Stimulated activated CD8-positive, alpha-beta memory T cell treated with anti-CD3 and anti-CD28 coated beads, Interleukin-12 subunit alpha, Interleukin-12 subunit beta, amount 100 ng/mL, for 1 hour (primary cell): ENCODE results near the gene CTU2.
"Not testable (repeated sequence)": the region's sequence is repeated elsewhere in the genome, so short reads cannot be mapped to it uniquely, and the experiment has no call there.

Experiments used
- DNase-seq: peaks from one replicate; pipeline ENCODE4 v3.0.0-alpha.2; 2020; ENCODE audit warnings: low read depth

CTU2 gene

DNA sequence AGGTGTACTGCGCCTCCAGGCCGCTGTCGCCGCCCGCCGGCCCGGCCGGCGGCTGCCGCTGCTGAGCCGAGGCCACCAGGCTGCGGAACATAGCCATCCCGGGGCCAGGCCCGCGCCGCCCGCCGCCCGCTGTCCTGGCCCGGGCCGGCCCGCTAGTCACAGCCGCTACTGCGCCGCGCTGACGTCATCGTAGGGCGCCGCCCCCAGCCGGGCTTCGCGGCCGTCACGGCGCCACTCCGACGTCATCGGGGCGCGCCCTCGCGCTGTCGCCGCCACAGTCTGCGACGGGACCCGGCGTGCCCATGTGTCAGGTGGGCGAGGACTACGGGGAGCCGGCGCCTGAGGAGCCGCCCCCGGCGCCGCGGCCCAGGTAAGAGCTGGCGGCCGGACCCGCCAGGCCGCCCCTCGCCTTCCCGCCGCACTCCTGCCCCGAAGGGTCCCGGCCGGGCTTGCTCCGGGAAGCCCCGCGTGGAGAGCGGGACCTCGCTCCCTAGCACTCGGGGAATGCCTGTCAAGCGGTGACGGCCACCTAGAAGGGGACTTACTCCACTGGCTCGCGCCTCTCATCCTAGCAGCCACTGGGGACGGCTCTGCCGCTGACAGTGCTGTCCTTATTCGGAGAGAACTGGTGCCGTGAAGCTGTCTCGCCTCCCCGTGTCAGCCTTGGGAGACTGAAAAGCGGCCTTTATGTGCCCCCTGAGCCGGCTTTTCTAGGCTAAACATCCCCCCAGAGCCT, at the start of gene CTU2, which contains the start of gene RNF166:
Gene CTU2 (plus strand): TSS at position 275 of the 736 bp plus-strand sequence. CDS start 28 bp downstream, at position 303.
Gene RNF166 (minus strand): TSS at position 180 of the 736 bp plus-strand sequence. CDS start 83 bp downstream, at position 97.
- DNase-seq: peak; percentile 83

DNA sequence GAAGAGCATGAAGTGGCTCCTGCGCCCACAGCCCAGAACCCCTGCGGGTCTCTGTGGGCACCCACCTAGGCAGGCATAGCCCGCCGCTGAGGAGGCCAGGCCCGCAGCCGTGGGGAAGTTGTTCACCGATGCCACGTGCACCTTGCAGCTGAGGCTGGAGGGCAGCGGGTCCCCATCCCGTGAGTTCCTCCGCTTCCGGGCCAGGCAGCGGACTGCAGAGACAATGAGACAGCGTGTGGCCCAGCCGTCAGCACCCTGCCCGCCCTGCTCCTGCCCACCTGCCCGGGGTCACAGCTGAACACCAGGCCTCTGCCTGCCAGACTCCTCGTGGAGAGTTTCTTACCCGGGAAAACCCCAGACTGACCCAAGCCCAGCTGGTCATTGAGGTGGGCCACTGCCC, 48.9 kb upstream of the CTU2 start:
- no peak for DNase-seq

DNA sequence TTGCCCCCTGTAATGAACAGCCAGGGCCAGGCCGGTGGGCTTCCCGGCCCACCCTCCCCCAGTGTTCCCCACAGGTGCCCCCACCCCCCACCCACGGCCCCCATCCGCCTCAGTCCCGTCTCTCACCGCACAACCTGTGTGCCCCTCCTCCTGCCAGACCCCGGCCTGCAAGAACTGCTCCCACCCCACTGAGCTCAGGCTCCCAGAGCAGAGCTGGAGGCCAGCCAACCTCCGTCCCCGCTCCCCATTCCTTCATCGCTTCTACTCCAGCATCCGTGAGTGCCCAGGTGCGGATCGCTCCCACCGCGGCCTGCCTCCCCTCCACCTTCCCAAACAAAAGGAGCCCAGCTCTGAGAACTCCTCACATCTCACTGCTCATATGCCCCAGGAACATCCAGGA, 47.6 kb upstream of the CTU2 start:
- DNase-seq: no peak

GRCh38 chr16:88659160-88659559, 47.1 kb upstream of the CTU2 start:
- no peak for DNase-seq

DNA sequence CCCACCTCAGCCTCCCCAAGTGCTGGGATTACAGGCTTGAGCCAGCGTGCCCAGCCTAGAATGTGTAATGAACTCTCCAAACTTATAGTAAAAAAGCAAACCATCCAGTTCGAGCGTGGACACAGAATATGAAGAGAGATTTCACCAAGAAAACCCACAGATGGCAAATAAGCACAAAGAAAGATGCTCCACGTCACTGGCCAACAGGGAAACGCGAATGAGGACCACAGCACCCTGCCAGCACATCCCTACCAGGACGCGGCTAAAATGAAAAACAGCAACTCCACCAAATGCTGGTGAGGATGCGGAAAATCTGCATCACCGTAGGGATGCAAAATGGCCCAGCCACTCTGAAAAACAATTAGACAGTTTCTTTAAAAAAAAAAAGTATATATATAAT, 44.8 kb upstream of the CTU2 start:
- no peak for DNase-seq

DNA sequence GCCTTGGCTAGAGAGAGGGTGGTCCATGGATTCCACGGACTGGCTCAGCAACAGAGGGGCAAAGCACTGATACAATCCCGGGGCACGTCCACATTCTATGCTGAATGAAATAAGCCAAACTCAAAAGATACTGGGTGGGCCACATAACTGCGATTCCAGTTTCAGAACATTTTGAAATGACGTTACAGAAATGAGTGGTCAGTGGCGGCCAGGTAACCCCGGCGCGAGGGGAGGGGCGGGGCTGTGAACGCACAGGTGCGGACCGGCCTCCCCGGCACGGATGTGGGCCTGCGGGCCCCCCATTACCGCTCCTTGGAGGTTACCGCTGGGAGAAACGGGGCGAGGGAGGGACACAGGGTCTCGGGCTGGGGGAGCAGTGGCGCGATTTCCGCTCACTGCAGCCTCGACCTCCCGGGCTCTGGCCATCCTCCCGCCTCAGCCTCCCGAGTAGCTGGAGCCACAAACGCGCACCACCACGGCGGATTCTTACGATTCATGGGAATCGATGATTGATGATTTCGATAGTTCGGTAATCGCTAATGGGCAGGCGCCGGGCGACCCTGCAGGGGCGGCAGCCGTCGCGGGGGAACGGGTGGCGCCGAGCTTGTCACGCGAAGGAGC, 44.0 kb upstream of the CTU2 start:
- no peak for DNase-seq

- peak; percentile 90 for DNase-seq
These were observed 43.3 kb upstream of the CTU2 start, which contains the start of gene MVD for GRCh38 chr16:88662843-88663606. Gene MVD, minus strand, starts transcription at chr16:88663091. Its CDS starts 11 bp downstream, at chr16:88663080.

DNA sequence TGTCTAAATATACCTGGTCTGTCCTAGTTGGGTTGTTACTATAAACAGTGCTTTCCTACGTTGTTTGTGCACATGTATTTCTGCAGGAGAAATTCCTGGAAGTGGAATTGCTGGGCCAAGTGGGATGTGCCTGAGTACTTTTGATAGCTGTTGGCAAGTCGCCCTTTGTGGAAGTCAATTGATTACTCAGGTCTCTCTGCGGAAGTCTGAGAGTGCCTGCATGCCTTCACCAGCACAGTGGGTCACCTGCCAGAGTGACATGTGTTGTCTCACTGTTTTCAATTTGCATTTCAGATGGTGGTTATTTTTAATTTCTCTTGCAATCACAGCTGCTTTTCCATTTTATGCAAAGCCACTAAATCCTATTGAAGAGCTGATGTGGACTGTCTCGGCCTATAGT, 41.2 kb upstream of the CTU2 start:
- DNase-seq: no peak

DNA sequence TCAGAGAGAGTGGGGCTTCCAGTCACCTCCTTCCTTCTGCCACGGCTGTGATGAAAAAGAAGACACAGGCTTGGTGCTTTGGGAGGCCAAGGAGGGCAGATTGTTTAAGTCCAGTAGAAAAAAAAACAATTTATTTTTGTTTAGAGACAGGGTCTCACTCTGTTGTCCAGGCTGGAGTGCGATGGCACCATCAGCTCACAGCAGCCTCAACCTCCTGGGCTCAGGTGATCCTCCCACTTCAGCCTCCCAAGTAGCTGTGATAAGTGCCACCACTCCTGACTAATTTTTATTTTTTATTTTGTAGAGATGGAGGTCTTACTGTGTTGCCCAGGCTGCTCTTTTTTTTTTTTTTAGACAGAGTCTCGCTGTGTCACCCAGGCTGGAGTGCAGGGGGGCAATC, 40.7 kb upstream of the CTU2 start:
- no peak for DNase-seq

DNA sequence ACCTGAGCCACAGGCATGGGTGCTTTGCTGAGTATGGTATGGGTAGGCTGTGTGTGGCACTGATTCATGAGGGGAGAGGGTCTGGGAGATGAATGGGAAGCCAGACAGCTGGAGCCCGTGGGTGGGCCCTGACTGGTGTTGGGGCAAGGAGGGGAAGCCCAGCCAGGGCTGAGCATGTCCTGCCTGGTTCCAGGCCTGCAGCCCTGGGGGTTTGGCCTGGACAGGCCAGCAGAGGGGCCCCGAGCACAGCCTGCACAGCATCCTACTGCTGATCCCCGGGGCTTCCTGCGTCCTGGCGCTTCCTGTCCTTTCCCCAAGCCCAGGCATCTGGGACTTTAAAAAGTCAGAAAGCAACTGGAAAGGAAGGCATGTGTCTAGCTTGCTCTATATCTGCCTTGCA, 38.8 kb upstream of the CTU2 start:
- DNase-seq: no peak

GRCh38 chr16:88669493-88669892, 36.8 kb upstream of the CTU2 start:
- DNase-seq: not testable (repeated sequence)

GRCh38 chr16:88669980-88670379, 36.3 kb upstream of the CTU2 start:
- no peak for DNase-seq

DNA sequence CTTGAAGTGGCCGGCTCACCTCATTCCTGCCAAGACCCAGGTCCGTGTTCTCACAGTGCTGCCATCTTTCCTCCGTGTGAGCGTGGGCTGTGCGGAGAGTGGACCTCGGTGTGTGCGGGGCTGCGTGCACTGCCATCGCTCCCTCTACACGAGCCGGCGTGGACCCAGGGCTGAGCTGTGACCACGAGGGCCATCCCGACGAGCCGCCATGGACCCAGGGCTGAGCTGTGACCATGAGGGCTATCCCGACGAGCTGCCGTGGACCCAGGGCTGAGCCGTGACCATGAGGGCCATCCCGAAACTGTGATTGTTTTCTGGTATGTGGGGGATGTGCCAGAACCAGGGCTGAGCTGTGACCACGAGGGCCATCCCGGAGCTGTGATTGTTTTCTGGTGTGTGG, 34.5 kb upstream of the CTU2 start:
- no peak for DNase-seq

DNA sequence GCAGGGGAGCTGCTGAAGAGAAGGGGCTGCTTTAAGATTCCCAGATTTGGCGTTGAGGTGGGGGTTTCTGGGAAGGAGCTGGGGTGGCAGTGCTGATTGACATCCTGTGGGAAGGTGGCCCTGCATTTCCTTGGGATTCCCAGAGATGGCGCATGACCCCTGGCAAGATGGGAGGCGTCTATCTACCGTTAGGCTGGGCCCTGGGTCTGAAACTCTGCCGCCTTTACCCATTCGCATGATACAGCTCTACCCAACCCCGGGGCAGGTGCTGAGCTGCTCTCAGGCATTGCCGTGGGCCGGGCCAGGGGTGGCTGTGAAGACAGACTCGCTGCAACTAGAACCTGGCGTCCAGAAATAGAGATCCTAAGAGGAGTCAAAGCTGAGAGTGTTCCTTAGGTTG, 33.5 kb upstream of the CTU2 start:
- no peak for DNase-seq

DNA sequence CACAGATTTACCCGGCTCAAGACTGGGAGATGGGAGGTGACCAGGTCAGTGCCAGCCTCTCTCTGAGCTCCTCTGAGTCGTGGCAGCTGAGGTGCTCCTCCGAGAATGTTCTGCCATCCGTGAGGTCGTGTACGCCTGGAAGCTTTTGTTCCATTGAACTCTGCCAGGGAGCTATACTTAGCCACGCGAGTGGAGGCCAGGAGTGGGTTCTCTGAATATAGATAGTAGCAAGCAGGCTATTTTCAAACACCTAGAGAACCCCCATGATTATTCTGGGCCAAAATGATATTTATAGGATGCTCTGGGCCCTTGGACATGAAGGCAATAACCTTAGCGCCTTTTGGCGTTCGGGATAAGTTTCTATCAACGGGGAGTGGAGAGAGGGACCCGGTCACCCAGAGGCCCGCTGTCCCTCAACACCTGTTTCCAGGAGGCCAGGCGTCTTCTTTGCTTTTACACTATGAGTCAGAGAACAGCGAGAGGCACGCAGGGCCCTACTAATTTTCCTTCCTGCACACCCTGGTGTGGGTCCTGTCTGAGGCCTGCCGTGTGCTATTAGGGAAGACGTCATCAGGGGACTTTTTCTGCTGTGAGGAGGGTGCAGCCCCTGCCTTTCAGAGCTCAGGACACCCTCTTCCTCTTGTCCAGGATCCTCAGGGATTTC, 32.5 kb upstream of the CTU2 start:
- no peak for DNase-seq

DNA sequence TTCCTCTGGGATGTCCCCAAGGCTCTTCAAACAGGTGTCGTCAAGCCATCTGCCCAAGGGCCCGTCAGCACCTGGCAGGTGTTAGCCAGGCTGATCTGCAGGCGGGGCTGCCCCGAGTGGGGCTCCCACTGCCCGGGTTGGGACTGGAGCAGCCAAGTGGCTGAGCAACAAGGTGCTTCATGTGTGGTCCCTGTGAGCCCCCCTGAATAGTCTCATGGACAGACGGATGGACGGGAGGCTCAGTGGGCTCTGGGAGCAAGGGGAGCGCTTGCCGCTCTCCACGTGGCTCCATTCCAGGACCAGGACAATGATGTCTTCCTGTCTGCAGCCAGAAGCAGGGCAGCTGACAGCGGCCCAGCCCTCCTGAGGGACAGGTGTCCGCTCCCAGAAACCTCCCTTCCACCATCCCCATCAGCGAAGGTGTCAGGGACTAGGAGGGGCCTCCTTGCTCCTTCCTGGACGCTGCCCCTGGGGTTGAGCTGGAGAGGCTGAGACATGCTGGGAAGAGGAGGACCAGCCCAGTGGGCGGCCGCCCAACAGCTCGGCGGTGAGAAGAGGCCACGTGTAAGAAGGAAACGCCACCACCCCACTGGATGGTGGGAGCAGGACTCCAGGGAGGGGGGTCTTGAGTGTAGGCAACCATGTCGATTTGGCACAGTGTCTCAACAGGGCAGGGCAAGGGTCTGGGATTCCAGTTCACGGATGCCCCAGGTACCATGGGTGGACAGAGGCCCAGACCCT, 29.6 kb upstream of the CTU2 start:
- DNase-seq: no peak

- no peak for DNase-seq
These were observed 28.6 kb upstream of the CTU2 start for GRCh38 chr16:88677721-88678120.

- no peak for DNase-seq
These were observed 27.9 kb upstream of the CTU2 start for GRCh38 chr16:88678224-88678979.

- DNase-seq: no peak
These were observed 25.7 kb upstream of the CTU2 start for GRCh38 chr16:88680554-88681083.

- no peak for DNase-seq
These were observed 25.1 kb upstream of the CTU2 start for GRCh38 chr16:88681084-88681680.
